HEK293 (cell line): Measurements from ENCODE around the gene TLL1.

Experiments
- CTCF ChIA-PET: fragments of 350-600 bp; formaldehyde crosslinking; extraction: SDS; loops from one replicate; lab custom pipeline; 2021; ENCODE audit warnings: antibody characterized with exemption; lab: Yijun Ruan, JAX
- POLR2A ChIA-PET: fragments of 300-600 bp; formaldehyde crosslinking; extraction: SDS; loops from one replicate; lab custom pipeline; 2020; ENCODE audit warnings: antibody characterized with exemption, inconsistent platforms; lab: Yijun Ruan, JAX
- H3K27ac ChIP-seq: fragments of 200-500 bp; sonication (Bioruptor generic); 2 replicates; pipeline ENCODE4 v1.5.1; 2014; ENCODE audit warnings: low read depth, low read length, control low read depth, inconsistent platforms; ENCODE audit errors: extremely low read depth
- H3K36me3 ChIP-seq, 2 experiments: fragments of 200-500 bp in 1 of 2; sonication (Bioruptor generic) in 1 of 2; 1 replicate in 1 of 2; 2 replicates in 1 of 2; pipeline ENCODE4 v1.5.1; 2014 to 2017; ENCODE audit warnings: inconsistent platforms in 2 of 2, low read length in 2 of 2; ENCODE audit not compliant: control insufficient read depth in 2 of 2, insufficient read depth in 1 of 2
- H3K4me1 ChIP-seq: fragments of 200-500 bp; sonication (Bioruptor generic); 2 replicates; pipeline ENCODE4 v1.5.1; 2014; ENCODE audit warnings: mild to moderate bottlenecking, low read length, inconsistent platforms; ENCODE audit not compliant: control insufficient read depth, insufficient read depth
- H3K4me3 ChIP-seq: 2 replicates; pipeline ENCODE4 v1.5.1; 2011; ENCODE audit warnings: low read depth, mild to moderate bottlenecking, control low read depth, low read length, moderate library complexity
- H3K9me3 ChIP-seq: fragments of 200-500 bp; sonication (Bioruptor generic); 2 replicates; pipeline ENCODE4 v1.5.1; 2014; ENCODE audit warnings: low read depth, low read length, inconsistent platforms; ENCODE audit not compliant: control insufficient read depth, insufficient read depth
- YY1 ChIP-seq: fragments of 450-650 bp; formaldehyde crosslinking; IDR thresholded peaks from 2 replicates; pipeline ENCODE4 v1.5.1; 2018; ENCODE audit warnings: missing biosample characterization, missing genetic modification characterization
- ZBTB21 ChIP-seq: fragments of 450-650 bp; formaldehyde crosslinking; IDR thresholded peaks from 2 replicates; pipeline ENCODE4 v1.5.1; 2017; ENCODE audit warnings: missing biosample characterization, missing genetic modification characterization
- ZBTB7A ChIP-seq: fragments of 450-650 bp; formaldehyde crosslinking; IDR thresholded peaks from 2 replicates; pipeline ENCODE4 v1.5.1; 2016; ENCODE audit warnings: low read depth, missing biosample characterization, missing genetic modification characterization
- ZFHX2 ChIP-seq: fragments of 450-650 bp; formaldehyde crosslinking; conservative IDR thresholded peaks from 2 replicates; pipeline ENCODE4 v1.5.1; 2016; ENCODE audit warnings: missing biosample characterization, missing genetic modification characterization
- ZNF10 ChIP-seq: fragments of 450-650 bp; formaldehyde crosslinking; IDR thresholded peaks from 2 replicates; pipeline ENCODE4 v1.5.1; 2017; ENCODE audit warnings: missing biosample characterization, missing genetic modification characterization
- ZNF112 ChIP-seq: fragments of 450-650 bp; formaldehyde crosslinking; IDR thresholded peaks from 2 replicates; pipeline ENCODE4 v1.5.0; 2017; ENCODE audit warnings: missing biosample characterization, missing genetic modification characterization
- ZNF133 ChIP-seq: fragments of 450-650 bp; formaldehyde crosslinking; IDR thresholded peaks from 2 replicates; pipeline ENCODE4 v1.5.1; 2016; ENCODE audit warnings: missing biosample characterization, missing genetic modification characterization
- ZNF239 ChIP-seq: fragments of 450-650 bp; formaldehyde crosslinking; IDR thresholded peaks from 2 replicates; pipeline ENCODE4 v1.5.1; 2016; ENCODE audit warnings: missing biosample characterization, missing genetic modification characterization
- ZNF266 ChIP-seq: fragments of 450-650 bp; formaldehyde crosslinking; IDR thresholded peaks from 2 replicates; pipeline ENCODE4 v1.5.1; 2016; ENCODE audit warnings: missing biosample characterization, missing genetic modification characterization, low read depth
- ZNF341 ChIP-seq: fragments of 450-650 bp; formaldehyde crosslinking; IDR thresholded peaks from 2 replicates; pipeline ENCODE4; 2016; ENCODE audit warnings: low read depth, missing biosample characterization, missing genetic modification characterization
- ZNF398 ChIP-seq: fragments of 450-650 bp; formaldehyde crosslinking; IDR thresholded peaks from 2 replicates; pipeline ENCODE4 v1.5.1; 2017; ENCODE audit warnings: missing biosample characterization, missing genetic modification characterization
- ZNF544 ChIP-seq: fragments of 450-650 bp; formaldehyde crosslinking; IDR thresholded peaks from 2 replicates; pipeline ENCODE4 v1.5.0; 2017; ENCODE audit warnings: missing biosample characterization, missing genetic modification characterization
- ZNF658 ChIP-seq: fragments of 450-650 bp; formaldehyde crosslinking; IDR thresholded peaks from 2 replicates; pipeline ENCODE4; 2016; ENCODE audit warnings: missing biosample characterization, missing genetic modification characterization
- ZNF791 ChIP-seq: fragments of 450-650 bp; formaldehyde crosslinking; IDR thresholded peaks from 2 replicates; pipeline ENCODE4 v1.5.1; 2016; ENCODE audit warnings: missing biosample characterization, missing genetic modification characterization
- TF ChIP-seq, protein P1 (sequence below): fragments of 450-650 bp; formaldehyde crosslinking; IDR thresholded peaks from 2 replicates; pipeline ENCODE4 v1.5.1; 2016; ENCODE audit warnings: missing biosample characterization, missing genetic modification characterization
- TF ChIP-seq, protein P2 (sequence below): fragments of 450-650 bp; formaldehyde crosslinking; conservative IDR thresholded peaks from 2 replicates; pipeline ENCODE4 v1.5.1; 2016; ENCODE audit warnings: low read depth, missing biosample characterization, missing genetic modification characterization
- TF ChIP-seq, protein P3 (sequence below): fragments of 450-650 bp; formaldehyde crosslinking; IDR thresholded peaks from 2 replicates; pipeline ENCODE4 v1.5.1; 2016; ENCODE audit warnings: missing biosample characterization, missing genetic modification characterization
- TF ChIP-seq, protein P4 (sequence below): fragments of 450-650 bp; formaldehyde crosslinking; conservative IDR thresholded peaks from 2 replicates; pipeline ENCODE4 v1.5.1; 2016; ENCODE audit warnings: low read depth, missing biosample characterization, missing genetic modification characterization

TLL1 gene

GRCh38 chr4:166078955-166079354, 205.9 kb downstream of the TLL1 start:
- no peaks in the 10 kb centered on the region for H3K9me3 ChIP-seq
- ChIA-PET CTCF (no interaction called here), POLR2A (no interaction called here)
- no peak overlapping the region for H3K27ac ChIP-seq
- H3K4me3 ChIP-seq, result no peak overlapping the region
- H3K36me3 ChIP-seq, result no peaks in the 10 kb centered on the region
- no peaks in the 10 kb centered on the region for H3K4me1 ChIP-seq
- TF ChIP-seq ZNF544, result no peak
- no peak for TF ChIP-seq ZNF791
- no peak for TF ChIP-seq ZNF112 (tag by site-specific recombination)
- no peak for TF ChIP-seq ZNF133 (tag by site-specific recombination)
- no peak for TF ChIP-seq ZBTB7A
- TF ChIP-seq ZNF266, result no peak
- TF ChIP-seq, protein P1, sequence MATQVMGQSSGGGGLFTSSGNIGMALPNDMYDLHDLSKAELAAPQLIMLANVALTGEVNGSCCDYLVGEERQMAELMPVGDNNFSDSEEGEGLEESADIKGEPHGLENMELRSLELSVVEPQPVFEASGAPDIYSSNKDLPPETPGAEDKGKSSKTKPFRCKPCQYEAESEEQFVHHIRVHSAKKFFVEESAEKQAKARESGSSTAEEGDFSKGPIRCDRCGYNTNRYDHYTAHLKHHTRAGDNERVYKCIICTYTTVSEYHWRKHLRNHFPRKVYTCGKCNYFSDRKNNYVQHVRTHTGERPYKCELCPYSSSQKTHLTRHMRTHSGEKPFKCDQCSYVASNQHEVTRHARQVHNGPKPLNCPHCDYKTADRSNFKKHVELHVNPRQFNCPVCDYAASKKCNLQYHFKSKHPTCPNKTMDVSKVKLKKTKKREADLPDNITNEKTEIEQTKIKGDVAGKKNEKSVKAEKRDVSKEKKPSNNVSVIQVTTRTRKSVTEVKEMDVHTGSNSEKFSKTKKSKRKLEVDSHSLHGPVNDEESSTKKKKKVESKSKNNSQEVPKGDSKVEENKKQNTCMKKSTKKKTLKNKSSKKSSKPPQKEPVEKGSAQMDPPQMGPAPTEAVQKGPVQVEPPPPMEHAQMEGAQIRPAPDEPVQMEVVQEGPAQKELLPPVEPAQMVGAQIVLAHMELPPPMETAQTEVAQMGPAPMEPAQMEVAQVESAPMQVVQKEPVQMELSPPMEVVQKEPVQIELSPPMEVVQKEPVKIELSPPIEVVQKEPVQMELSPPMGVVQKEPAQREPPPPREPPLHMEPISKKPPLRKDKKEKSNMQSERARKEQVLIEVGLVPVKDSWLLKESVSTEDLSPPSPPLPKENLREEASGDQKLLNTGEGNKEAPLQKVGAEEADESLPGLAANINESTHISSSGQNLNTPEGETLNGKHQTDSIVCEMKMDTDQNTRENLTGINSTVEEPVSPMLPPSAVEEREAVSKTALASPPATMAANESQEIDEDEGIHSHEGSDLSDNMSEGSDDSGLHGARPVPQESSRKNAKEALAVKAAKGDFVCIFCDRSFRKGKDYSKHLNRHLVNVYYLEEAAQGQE (tag by site-specific recombination), result peak; percentile 78; the same call in 1 of the 2 replicates

- Histone ChIP-seq H3K36me3 (no peaks in the 10 kb centered on the region), H3K4me3 (no peak overlapping the region), H3K9me3 (no peaks in the 10 kb centered on the region), H3K27ac (no peak overlapping the region), H3K4me1 (no peaks in the 10 kb centered on the region)
- TF ChIP-seq ZNF398 (tag by site-specific recombination) (no peak), ZBTB21 (tag by site-specific recombination) (no peak), YY1 (tag by site-specific recombination) (no peak), ZNF112 (tag by site-specific recombination) (no peak), ZNF239 (tag by site-specific recombination) (no peak), ZFHX2 (no peak), ZNF658 (tag by site-specific recombination) (no peak), ZNF341 (tag by site-specific recombination) (no peak), ZNF10 (no peak)
- TF ChIP-seq, protein P2, sequence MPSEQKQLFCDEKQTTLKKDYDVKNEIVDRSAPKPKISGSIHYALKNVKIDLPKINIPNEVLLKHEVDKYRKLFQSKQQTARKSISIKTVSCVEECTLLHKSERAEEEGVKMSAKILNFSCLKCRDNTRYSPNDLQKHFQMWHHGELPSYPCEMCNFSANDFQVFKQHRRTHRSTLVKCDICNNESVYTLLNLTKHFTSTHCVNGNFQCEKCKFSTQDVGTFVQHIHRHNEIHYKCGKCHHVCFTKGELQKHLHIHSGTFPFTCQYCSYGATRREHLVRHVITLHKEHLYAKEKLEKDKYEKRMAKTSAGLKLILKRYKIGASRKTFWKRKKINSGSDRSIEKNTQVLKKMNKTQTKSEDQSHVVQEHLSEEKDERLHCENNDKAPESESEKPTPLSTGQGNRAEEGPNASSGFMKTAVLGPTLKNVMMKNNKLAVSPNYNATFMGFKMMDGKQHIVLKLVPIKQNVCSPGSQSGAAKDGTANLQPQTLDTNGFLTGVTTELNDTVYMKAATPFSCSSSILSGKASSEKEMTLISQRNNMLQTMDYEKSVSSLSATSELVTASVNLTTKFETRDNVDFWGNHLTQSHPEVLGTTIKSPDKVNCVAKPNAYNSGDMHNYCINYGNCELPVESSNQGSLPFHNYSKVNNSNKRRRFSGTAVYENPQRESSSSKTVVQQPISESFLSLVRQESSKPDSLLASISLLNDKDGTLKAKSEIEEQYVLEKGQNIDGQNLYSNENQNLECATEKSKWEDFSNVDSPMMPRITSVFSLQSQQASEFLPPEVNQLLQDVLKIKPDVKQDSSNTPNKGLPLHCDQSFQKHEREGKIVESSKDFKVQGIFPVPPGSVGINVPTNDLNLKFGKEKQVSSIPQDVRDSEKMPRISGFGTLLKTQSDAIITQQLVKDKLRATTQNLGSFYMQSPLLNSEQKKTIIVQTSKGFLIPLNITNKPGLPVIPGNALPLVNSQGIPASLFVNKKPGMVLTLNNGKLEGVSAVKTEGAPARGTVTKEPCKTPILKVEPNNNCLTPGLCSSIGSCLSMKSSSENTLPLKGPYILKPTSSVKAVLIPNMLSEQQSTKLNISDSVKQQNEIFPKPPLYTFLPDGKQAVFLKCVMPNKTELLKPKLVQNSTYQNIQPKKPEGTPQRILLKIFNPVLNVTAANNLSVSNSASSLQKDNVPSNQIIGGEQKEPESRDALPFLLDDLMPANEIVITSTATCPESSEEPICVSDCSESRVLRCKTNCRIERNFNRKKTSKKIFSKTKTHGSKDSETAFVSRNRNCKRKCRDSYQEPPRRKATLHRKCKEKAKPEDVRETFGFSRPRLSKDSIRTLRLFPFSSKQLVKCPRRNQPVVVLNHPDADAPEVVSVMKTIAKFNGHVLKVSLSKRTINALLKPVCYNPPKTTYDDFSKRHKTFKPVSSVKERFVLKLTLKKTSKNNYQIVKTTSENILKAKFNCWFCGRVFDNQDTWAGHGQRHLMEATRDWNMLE (tag by site-specific recombination), result no peak
- TF ChIP-seq, protein P3, sequence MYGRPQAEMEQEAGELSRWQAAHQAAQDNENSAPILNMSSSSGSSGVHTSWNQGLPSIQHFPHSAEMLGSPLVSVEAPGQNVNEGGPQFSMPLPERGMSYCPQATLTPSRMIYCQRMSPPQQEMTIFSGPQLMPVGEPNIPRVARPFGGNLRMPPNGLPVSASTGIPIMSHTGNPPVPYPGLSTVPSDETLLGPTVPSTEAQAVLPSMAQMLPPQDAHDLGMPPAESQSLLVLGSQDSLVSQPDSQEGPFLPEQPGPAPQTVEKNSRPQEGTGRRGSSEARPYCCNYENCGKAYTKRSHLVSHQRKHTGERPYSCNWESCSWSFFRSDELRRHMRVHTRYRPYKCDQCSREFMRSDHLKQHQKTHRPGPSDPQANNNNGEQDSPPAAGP, result no peak
- TF ChIP-seq, protein P4, sequence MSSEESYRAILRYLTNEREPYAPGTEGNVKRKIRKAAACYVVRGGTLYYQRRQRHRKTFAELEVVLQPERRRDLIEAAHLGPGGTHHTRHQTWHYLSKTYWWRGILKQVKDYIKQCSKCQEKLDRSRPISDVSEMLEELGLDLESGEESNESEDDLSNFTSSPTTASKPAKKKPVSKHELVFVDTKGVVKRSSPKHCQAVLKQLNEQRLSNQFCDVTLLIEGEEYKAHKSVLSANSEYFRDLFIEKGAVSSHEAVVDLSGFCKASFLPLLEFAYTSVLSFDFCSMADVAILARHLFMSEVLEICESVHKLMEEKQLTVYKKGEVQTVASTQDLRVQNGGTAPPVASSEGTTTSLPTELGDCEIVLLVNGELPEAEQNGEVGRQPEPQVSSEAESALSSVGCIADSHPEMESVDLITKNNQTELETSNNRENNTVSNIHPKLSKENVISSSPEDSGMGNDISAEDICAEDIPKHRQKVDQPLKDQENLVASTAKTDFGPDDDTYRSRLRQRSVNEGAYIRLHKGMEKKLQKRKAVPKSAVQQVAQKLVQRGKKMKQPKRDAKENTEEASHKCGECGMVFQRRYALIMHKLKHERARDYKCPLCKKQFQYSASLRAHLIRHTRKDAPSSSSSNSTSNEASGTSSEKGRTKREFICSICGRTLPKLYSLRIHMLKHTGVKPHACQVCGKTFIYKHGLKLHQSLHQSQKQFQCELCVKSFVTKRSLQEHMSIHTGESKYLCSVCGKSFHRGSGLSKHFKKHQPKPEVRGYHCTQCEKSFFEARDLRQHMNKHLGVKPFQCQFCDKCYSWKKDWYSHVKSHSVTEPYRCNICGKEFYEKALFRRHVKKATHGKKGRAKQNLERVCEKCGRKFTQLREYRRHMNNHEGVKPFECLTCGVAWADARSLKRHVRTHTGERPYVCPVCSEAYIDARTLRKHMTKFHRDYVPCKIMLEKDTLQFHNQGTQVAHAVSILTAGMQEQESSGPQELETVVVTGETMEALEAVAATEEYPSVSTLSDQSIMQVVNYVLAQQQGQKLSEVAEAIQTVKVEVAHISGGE (tag by site-specific recombination), result no peak
- CTCF ChIA-PET, result no interaction called here
- POLR2A ChIA-PET, result no interaction called here
Observed at GRCh38 chr4:166087569-166087968, 214.5 kb downstream of the TLL1 start.
